ENCODE results near the gene ADAM11. TPM values are rescaled to one million over a fixed set of nuclear protein-coding genes. Genes with fewer than 3 reads are reported as not detected.
"Not testable (repeated sequence)": the region's sequence is repeated elsewhere in the genome, so short reads cannot be mapped to it uniquely, and the experiment has no call there.

ADAM11 gene
- total RNA-seq, 1 donor from 2014 or later: 7.3 TPM

DNA sequence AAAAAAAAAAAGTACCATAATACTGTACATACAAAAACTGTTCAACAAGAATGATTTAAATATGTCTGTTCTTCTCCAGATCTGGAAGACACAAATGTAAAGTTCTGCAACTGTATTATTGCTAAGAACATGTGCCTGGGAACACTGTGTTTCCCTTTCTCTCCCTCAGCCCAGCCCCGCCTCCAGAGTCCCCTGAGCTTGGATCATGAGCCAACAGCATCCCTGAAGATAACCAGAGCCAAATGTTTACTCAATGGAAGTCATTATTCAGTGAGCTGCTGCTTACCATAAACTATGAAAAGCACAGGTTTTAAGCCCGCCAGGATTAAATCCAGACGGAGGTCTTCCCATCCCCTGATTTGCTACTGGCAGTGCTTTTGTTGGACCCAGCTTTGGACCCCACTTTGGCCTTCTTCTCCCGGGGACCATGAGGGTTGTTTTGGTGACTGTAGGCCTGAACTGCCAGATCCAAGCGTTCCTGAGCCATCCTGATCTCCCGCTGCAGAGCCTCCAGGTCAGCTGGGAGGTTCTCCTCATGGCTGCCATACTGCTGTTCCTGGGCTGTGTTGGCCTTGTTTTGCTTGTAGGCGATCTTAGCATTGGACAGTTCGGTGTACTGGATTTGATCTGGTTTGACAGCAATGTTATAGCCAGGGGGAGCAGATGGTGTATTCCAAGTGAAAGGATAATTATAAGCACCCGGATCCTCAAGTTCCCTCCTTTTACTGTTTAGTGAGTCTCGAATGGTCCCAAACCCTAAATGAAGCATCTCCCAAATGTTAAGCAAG is 45.7 kb downstream of the ADAM11 start:
- peaks cover 30% of the 10 kb centered on the region for H3K36me3 ChIP-seq
- intact Hi-C loops (cut with micrococcal nuclease): no loop called here

DNA sequence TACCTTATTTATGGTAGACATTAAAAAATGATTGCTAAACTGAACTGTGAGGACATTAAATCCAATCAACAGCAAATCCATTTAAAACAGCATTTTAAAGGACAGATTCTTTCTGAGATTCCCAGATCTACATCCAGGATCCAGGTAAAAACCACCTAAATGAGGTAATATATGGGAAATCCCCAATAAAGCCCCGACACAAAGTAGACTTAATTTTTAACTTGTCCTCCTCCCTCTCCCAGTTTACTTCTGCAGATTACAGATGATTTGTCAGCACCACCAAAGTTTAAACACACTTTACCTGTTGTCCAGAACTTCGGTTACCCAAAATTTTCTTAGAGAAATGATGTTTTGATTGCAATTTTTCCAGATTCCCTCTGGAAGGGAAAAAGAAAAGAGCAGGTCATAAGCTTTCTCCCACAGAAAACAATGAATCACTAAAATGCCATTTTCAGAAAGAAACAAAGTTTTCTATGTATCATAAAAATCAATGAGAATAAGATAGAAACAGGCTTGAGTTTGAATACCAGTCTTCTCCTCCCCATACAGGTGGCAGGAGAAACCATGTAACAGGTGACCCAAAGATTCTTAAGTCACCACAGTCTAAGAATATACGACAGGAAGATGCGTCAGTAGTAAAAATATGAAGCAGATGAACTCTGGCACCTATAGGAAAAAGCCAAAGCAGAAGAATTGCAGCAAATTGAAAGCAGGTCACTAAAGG is 48.5 kb downstream of the ADAM11 start:
- TF ChIP-seq, protein P1, sequence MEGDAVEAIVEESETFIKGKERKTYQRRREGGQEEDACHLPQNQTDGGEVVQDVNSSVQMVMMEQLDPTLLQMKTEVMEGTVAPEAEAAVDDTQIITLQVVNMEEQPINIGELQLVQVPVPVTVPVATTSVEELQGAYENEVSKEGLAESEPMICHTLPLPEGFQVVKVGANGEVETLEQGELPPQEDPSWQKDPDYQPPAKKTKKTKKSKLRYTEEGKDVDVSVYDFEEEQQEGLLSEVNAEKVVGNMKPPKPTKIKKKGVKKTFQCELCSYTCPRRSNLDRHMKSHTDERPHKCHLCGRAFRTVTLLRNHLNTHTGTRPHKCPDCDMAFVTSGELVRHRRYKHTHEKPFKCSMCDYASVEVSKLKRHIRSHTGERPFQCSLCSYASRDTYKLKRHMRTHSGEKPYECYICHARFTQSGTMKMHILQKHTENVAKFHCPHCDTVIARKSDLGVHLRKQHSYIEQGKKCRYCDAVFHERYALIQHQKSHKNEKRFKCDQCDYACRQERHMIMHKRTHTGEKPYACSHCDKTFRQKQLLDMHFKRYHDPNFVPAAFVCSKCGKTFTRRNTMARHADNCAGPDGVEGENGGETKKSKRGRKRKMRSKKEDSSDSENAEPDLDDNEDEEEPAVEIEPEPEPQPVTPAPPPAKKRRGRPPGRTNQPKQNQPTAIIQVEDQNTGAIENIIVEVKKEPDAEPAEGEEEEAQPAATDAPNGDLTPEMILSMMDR (IDR thresholded peaks at IDR 0.05; ENCODE audit: borderline replicate concordance): no peak
- H3K4me3 ChIP-seq: no peak overlapping the region
- no peak for DNase-seq
- no peaks in the 10 kb centered on the region for H3K27me3 ChIP-seq (ENCODE audit: low read depth)
- no peak overlapping the region for H3K27ac ChIP-seq (replicated peaks)
- H3K36me3 ChIP-seq: peaks cover 27% of the 10 kb centered on the region
- H3K4me1 ChIP-seq: peaks cover 39% of the 10 kb centered on the region
- no peaks in the 10 kb centered on the region for H3K9me3 ChIP-seq (replicated peaks)
- intact Hi-C loops (cut with micrococcal nuclease): no loop called here

More for the DNA sequence above, 45.7 kb downstream of the ADAM11 start:
- Histone ChIP-seq H3K4me3 (no peak overlapping the region), H3K4me1 (peaks cover 41% of the 10 kb centered on the region), H3K27me3 (ENCODE audit: low read depth) (no peaks in the 10 kb centered on the region), H3K27ac (replicated peaks) (peak overlapping the region; percentile 86), H3K9me3 (replicated peaks) (no peaks in the 10 kb centered on the region)
- TF ChIP-seq, protein P1 (IDR thresholded peaks at IDR 0.05; ENCODE audit: borderline replicate concordance): no peak
- peak; percentile 65 for DNase-seq

DNA sequence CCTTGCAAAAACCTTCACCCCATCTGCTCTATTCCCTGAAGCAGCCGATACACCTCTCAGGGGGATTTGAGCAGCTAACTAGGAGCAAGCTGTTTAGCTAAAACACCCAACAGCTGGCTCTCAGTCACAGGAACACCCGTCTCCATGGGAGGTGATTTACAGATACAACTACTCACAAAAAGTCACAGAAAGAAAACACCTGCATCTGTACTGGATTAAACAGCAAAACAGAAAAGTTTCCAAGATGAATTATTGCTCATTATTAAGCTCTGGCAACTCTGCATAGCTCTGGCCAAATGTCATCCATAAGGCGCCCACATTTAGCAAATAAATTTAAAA is 49.0 kb downstream of the ADAM11 start:
- TF ChIP-seq, protein P1 (IDR thresholded peaks at IDR 0.05; ENCODE audit: borderline replicate concordance): no peak
- H3K9me3 ChIP-seq (replicated peaks): no peaks in the 10 kb centered on the region
- no peak overlapping the region for H3K27ac ChIP-seq (replicated peaks)
- no peak for DNase-seq
- intact Hi-C loops (cut with micrococcal nuclease): no loop called here
- peaks cover 27% of the 10 kb centered on the region for H3K36me3 ChIP-seq
- no peak overlapping the region for H3K4me3 ChIP-seq
- H3K4me1 ChIP-seq: peaks cover 39% of the 10 kb centered on the region
- no peaks in the 10 kb centered on the region for H3K27me3 ChIP-seq (ENCODE audit: low read depth)

- no peaks in the 10 kb centered on the region for H3K27me3 ChIP-seq (ENCODE audit: low read depth)
- H3K4me3 ChIP-seq: no peak overlapping the region
- peaks cover 39% of the 10 kb centered on the region for H3K4me1 ChIP-seq
- no peak overlapping the region for H3K27ac ChIP-seq (replicated peaks)
- peaks cover 27% of the 10 kb centered on the region for H3K36me3 ChIP-seq
- intact Hi-C loops (cut with micrococcal nuclease): no loop called here
- TF ChIP-seq, protein P1 (IDR thresholded peaks at IDR 0.05; ENCODE audit: borderline replicate concordance): no peak
- no peak for DNase-seq
- no peaks in the 10 kb centered on the region for H3K9me3 ChIP-seq (replicated peaks)
Measured at GRCh38 chr17:44808156-44808555, 49.4 kb downstream of the ADAM11 start.

DNA sequence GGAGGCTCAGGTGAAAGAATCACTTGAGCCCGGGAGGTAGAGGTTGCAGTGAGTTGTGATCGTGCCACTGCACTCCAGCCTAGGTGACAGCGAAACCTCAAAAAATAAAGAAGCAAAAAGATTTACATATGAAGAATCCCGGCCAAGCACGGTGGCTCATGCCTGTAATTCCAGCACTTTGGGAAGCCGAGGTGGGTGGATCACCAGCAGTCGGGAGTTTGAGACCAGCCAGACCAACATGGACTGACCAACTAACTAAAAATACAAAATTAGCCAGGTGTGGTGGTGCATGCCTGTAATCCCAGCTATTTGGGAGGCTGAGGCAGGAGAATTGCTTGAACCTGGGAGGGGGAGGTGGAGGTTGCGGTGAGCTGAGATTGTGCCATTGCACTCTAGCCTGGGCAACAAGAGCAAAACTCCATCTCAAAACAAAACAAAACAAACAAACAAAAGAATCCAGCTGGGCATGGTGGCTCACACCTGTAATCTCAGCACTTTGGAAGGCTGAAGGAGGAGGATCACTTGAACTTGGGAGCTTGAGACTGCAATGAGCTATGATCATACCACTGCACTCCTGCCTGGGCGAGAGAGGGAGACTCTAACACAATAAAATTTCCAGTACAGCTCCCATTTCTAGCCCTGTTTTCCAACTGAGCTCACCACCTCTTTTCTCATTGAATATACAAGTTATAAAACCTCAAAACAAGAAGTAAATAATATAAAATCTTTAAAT is 50.0 kb downstream of the ADAM11 start:
- H3K27me3 ChIP-seq (ENCODE audit: low read depth); DNase-seq; H3K9me3 ChIP-seq (replicated peaks); H3K4me3 ChIP-seq; intact Hi-C loops (cut with micrococcal nuclease); H3K27ac ChIP-seq (replicated peaks): not testable (repeated sequence)
- peaks cover 37% of the 10 kb centered on the region for H3K4me1 ChIP-seq
- peaks cover 27% of the 10 kb centered on the region for H3K36me3 ChIP-seq
